ENCODE measurements around the gene CCDC85C. TPM values are rescaled to one million over a fixed set of nuclear protein-coding genes. Genes with fewer than 3 reads are reported as not detected.

CCDC85C gene
- total and polyA plus RNA-seq, 10 of the 15 experiments (the other 5 are each of a cell fraction or from before 2014, with no cell fraction given), result 0.03 to 3.6 (median 1.1) TPM

GRCh38 chr14:99645545-99646505, 41.8 kb upstream of the CCDC85C start:
- Histone ChIP-seq H3K27ac (ENCODE audit: control insufficient read depth, insufficient read depth) (no peak overlapping the region), H4K20me1 (ENCODE audit: control insufficient read depth, insufficient read depth) (no peaks in the 10 kb centered on the region), H3K27me3 (replicated peaks in 1 of 2; ENCODE audit: control insufficient read depth in 2 of 2, insufficient read depth in 2 of 2, low read length in 1 of 2) (no peaks in the 10 kb centered on the region; a peak in 2 of 4 replicates), H3K36me3 (ENCODE audit: control insufficient read depth in 2 of 2, insufficient read depth in 2 of 2, low read length in 1 of 2) (no peaks in the 10 kb centered on the region), H3K4me1 (ENCODE audit: control insufficient read depth, insufficient read depth, low read length) (no peaks in the 10 kb centered on the region), H2AFZ (ENCODE audit: control insufficient read depth, low read depth, low read length) (no peak overlapping the region), H3K4me2 (ENCODE audit: control insufficient read depth, insufficient read depth) (no peak overlapping the region), H3K79me2 (ENCODE audit: control insufficient read depth, insufficient read depth, low read length) (no peaks in the 10 kb centered on the region), H3K4me3 (no peak overlapping the region), H3K9ac (ENCODE audit: control insufficient read depth, insufficient read depth, low read length) (no peak overlapping the region), H3K9me3 (replicated peaks; ENCODE audit: control insufficient read depth, insufficient read depth, low read length) (no peaks in the 10 kb centered on the region; the same call in 2 of the 3 replicates)
- ChIA-PET RAD21 (ENCODE audit: unreplicated experiment) (no interaction called here), CTCF (no interaction called here), SMC1A (ENCODE audit: uncharacterized antibody, unreplicated experiment) (no interaction called here), POLR2A (no interaction called here)
- no peak for DNase-seq (ENCODE audit: low read depth, low spot score)
- in situ Hi-C loops (cut with MboI) (no loop called here), intact Hi-C loops (cut with micrococcal nuclease; ENCODE audit: unreplicated experiment) (no loop called here)
- 35% methylated on average over 29 of the region's 32 CpGs for WGBS (ENCODE audit: insufficient coverage, insufficient replicate concordance, low lambda C conversion rate, missing lambda C conversion rate)
- TF ChIP-seq MYC (IDR thresholded peaks at IDR 0.05; ENCODE audit: insufficient read depth, insufficient read length, insufficient replicate concordance, low read length, severe bottlenecking), result no peak
- TF ChIP-seq SUPT20H (IDR thresholded peaks at IDR 0.05; ENCODE audit: borderline replicate concordance, control insufficient read depth, low read depth, low read length), result no peak
- no peak for TF ChIP-seq TCF7 (IDR thresholded peaks at IDR 0.05; ENCODE audit: borderline replicate concordance)
- no peak for FAIRE-seq
- no TSS peak for BruUV-seq (replicated peaks)
- no peak for ATAC-seq

GRCh38 chr14:99644723-99645544, 40.9 kb upstream of the CCDC85C start, which contains the start of gene HHIPL1:
Gene HHIPL1 (plus strand): TSS chr14:99645129. CDS start chr14:99645208, 79 bp downstream.
- Histone ChIP-seq H3K27me3 (replicated peaks in 1 of 2; ENCODE audit: control insufficient read depth in 2 of 2, insufficient read depth in 2 of 2, low read length in 1 of 2) (no peaks in the 10 kb centered on the region; a peak in 2 of 4 replicates), H3K79me2 (ENCODE audit: control insufficient read depth, insufficient read depth, low read length) (no peaks in the 10 kb centered on the region), H3K9ac (ENCODE audit: control insufficient read depth, insufficient read depth, low read length) (no peak within 1 kb of the TSS), H3K9me3 (replicated peaks; ENCODE audit: control insufficient read depth, insufficient read depth, low read length) (no peaks in the 10 kb centered on the region; the same call in 2 of the 3 replicates), H3K27ac (ENCODE audit: control insufficient read depth, insufficient read depth) (no peak within 1 kb of the TSS), H3K4me1 (ENCODE audit: control insufficient read depth, insufficient read depth, low read length) (no peaks in the 10 kb centered on the region), H3K36me3 (ENCODE audit: control insufficient read depth in 2 of 2, insufficient read depth in 2 of 2, low read length in 1 of 2) (no peaks in the 10 kb centered on the region), H3K4me3 (no peak within 1 kb of the TSS), H4K20me1 (ENCODE audit: control insufficient read depth, insufficient read depth) (no peaks in the 10 kb centered on the region), H3K4me2 (ENCODE audit: control insufficient read depth, insufficient read depth) (no peak within 1 kb of the TSS), H2AFZ (ENCODE audit: control insufficient read depth, low read depth, low read length) (no peak within 1 kb of the TSS)
- RAD21 ChIA-PET (ENCODE audit: unreplicated experiment), result no interaction called here
- in situ Hi-C loops (cut with MboI), result no loop called here
- DNase-seq (ENCODE audit: low read depth, low spot score) (no peak), ATAC-seq (no peak), FAIRE-seq (no peak)
- intact Hi-C loops (cut with micrococcal nuclease; ENCODE audit: unreplicated experiment), result no loop called here
- 47% methylated on average over 38 of the region's 91 CpGs for WGBS (ENCODE audit: insufficient coverage, insufficient replicate concordance, low lambda C conversion rate, missing lambda C conversion rate)
- CTCF ChIA-PET, result no interaction called here
- SMC1A ChIA-PET (ENCODE audit: uncharacterized antibody, unreplicated experiment), result no interaction called here
- no TSS peak for BruUV-seq (replicated peaks)
- POLR2A ChIA-PET, result no interaction called here
- TF ChIP-seq SUZ12 (IDR thresholded peaks at IDR 0.05; ENCODE audit: unreplicated experiment) (no peak), GATAD2B (conservative IDR thresholded peaks at IDR 0.05; ENCODE audit: low read depth) (no peak), RELA (IDR thresholded peaks at IDR 0.05; ENCODE audit: borderline replicate concordance, partially characterized antibody) (no peak), BACH1 (IDR thresholded peaks at IDR 0.05; ENCODE audit: borderline replicate concordance) (no peak), STAT3 (IDR thresholded peaks at IDR 0.05; ENCODE audit: low read depth, low read length) (no peak), NRF1 (conservative IDR thresholded peaks at IDR 0.05; ENCODE audit: low read depth, low read length) (no peak), NFYA (IDR thresholded peaks at IDR 0.05; ENCODE audit: borderline replicate concordance, low read depth, low read length) (no peak), SUPT20H (IDR thresholded peaks at IDR 0.05; ENCODE audit: borderline replicate concordance, control insufficient read depth, low read depth, low read length) (no peak), RAD51 (IDR thresholded peaks at IDR 0.05) (no peak), EGR1 (IDR thresholded peaks at IDR 0.05; ENCODE audit: borderline replicate concordance in 1 of 2, low read depth in 2 of 2, low read length in 2 of 2) (no peak)

All from GM12878 (cell line).